ENCODE results near the gene PPP1R37. TPM values are rescaled to one million over a fixed set of nuclear protein-coding genes. Genes with fewer than 3 reads are reported as not detected.

The PPP1R37 gene
- total and polyA plus RNA-seq, 2 donors (not counting 3 experiments of a cell fraction or from before 2014, with no cell fraction given) = 16.2 to 27.1 TPM

DNA sequence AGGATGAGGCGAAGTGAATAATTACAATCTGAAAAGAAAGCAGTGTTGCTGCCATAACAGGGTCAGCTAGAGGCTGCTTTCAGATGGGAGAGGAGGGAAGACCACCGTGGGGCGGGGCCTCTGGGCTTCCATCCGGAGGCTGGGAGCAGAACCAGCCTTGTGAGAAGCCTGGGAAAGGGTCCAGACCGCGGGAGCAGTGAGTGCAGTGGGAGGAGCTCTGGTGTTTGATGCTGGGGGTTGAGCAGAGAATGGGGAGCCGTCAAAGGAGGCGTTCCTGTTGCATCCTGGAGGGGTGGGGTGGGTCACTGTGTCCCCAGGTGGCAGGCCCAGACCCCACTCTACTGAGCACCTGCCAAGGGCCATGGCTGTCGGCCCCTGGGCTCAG is 49.7 kb downstream of the PPP1R37 start:
- CTCF ChIA-PET = interaction anchor here (1.5 kb wide), 1 partner anchor 50 kb away, joined by 4 read pairs; the partner anchor contains the start of gene PPP1R37
- Histone ChIP-seq H3K9me3 (replicated peaks; ENCODE audit: control insufficient read depth, insufficient read depth, low read length) (no peaks in the 10 kb centered on the region), H4K20me1 (replicated peaks; ENCODE audit: control insufficient read depth, extremely low read depth, insufficient read depth, low read length) (no peaks in the 10 kb centered on the region), H3K79me2 (ENCODE audit: control insufficient read depth, insufficient read depth, low read length) (no peaks in the 10 kb centered on the region), H3K27ac (ENCODE audit: insufficient read depth, low read depth, low read length) (no peak overlapping the region), H3K36me3 (ENCODE audit: control insufficient read depth in 2 of 2, extremely low read depth in 1 of 2, insufficient read depth in 2 of 2, low read length in 2 of 2) (peaks cover 2 to 17% of the 10 kb centered on the region in 2 experiments), H3K4me1 (ENCODE audit: control insufficient read depth, extremely low read depth, insufficient read depth, low read length) (no peaks in the 10 kb centered on the region), H3K9ac (replicated peaks; ENCODE audit: extremely low read depth, insufficient read depth, low read length) (no peak overlapping the region), H3K9me1 (replicated peaks; ENCODE audit: control insufficient read depth, extremely low read depth, insufficient read depth, low read length) (no peaks in the 10 kb centered on the region), H3K4me2 (ENCODE audit: insufficient read depth, low read length) (no peak overlapping the region), H3K27me3 (ENCODE audit: control insufficient read depth in 2 of 2, insufficient read depth in 2 of 2, low read length in 2 of 2) (no peaks in the 10 kb centered on the region), H2AFZ (ENCODE audit: low read depth, low read length) (no peak overlapping the region), H3K4me3 (replicated peaks in 1 of 3; ENCODE audit: insufficient read depth in 1 of 3, low read depth in 1 of 3, low read length in 3 of 3) (no peak overlapping the region)
- BruUV-seq (replicated peaks) = no TSS peak
- DNase-seq (ENCODE audit: low read depth, low spot score) (no peak), FAIRE-seq (no peak)
- dilution Hi-C loops (cut with MboI; ENCODE audit: extremely low pct_ligation_motif_present, low sequenced_read_pairs) (no loop called here), intact Hi-C loops (cut with micrococcal nuclease) (no loop called here)
- no peak for TF ChIP-seq POLR2AphosphoS5 (IDR thresholded peaks at IDR 0.05; ENCODE audit: insufficient read depth, low read depth, low read length)
- no peak for TF ChIP-seq GATA2 (IDR thresholded peaks at IDR 0.05; ENCODE audit: insufficient read depth, insufficient read length, low read depth, low read length)
- POLR2A ChIA-PET = no interaction called here

DNA sequence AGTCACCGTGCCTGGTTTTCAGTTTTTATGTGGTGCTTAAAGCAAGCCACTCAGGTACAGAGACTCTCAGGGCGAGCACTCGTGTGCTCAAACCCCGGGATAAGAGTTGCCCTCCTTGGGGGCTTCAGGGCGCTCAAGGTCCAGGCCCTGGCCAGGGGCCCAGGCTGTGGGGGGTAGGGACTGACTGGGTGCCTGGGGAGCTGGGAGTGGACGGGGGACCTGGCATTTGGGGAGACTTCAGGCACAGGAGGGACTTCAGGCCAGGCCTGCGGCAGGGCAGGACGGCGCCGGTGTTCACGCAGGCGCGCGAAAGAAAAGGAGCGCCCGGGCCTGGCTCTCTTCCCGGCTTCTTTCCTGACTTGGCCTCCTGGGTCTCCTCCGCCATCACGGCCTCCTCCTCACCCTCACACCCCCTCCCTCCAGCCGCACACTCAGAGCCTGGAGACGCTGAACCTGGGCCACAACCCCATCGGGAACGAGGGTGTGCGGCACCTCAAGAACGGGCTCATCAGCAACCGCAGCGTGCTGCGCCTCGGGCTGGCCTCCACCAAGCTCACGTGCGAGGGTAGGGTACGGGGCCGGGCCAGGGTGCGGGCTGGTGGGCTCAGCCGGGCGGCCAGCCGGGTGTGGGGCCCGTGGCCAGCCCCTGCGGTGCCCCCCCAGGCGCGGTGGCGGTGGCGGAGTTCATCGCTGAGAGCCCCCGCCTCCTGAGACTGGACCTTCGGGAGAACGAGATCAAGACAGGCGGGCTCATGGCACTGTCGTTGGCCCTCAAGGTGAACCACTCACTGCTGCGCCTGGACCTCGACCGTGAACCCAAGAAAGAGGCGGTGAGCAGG is 51.7 kb downstream of the PPP1R37 start:
- Histone ChIP-seq H3K4me3 (replicated peaks in 1 of 3; ENCODE audit: insufficient read depth in 1 of 3, low read depth in 1 of 3, low read length in 3 of 3) (no peak overlapping the region), H3K27ac (ENCODE audit: insufficient read depth, low read depth, low read length) (no peak overlapping the region), H3K27me3 (ENCODE audit: control insufficient read depth in 2 of 2, insufficient read depth in 2 of 2, low read length in 2 of 2) (no peaks in the 10 kb centered on the region), H2AFZ (ENCODE audit: low read depth, low read length) (no peak overlapping the region), H3K9me1 (replicated peaks; ENCODE audit: control insufficient read depth, extremely low read depth, insufficient read depth, low read length) (no peaks in the 10 kb centered on the region), H3K36me3 (ENCODE audit: control insufficient read depth in 2 of 2, extremely low read depth in 1 of 2, insufficient read depth in 2 of 2, low read length in 2 of 2) (peaks cover 2 to 17% of the 10 kb centered on the region in 2 experiments), H3K4me2 (ENCODE audit: insufficient read depth, low read length) (no peak overlapping the region), H3K9ac (replicated peaks; ENCODE audit: extremely low read depth, insufficient read depth, low read length) (no peak overlapping the region), H3K9me3 (replicated peaks; ENCODE audit: control insufficient read depth, insufficient read depth, low read length) (no peaks in the 10 kb centered on the region), H4K20me1 (replicated peaks; ENCODE audit: control insufficient read depth, extremely low read depth, insufficient read depth, low read length) (no peaks in the 10 kb centered on the region), H3K79me2 (ENCODE audit: control insufficient read depth, insufficient read depth, low read length) (no peaks in the 10 kb centered on the region), H3K4me1 (ENCODE audit: control insufficient read depth, extremely low read depth, insufficient read depth, low read length) (no peaks in the 10 kb centered on the region)
- CTCF ChIA-PET = no interaction called here
- FAIRE-seq (no peak), DNase-seq (ENCODE audit: low read depth, low spot score) (no peak)
- intact Hi-C loops (cut with micrococcal nuclease) (no loop called here), dilution Hi-C loops (cut with MboI; ENCODE audit: extremely low pct_ligation_motif_present, low sequenced_read_pairs) (no loop called here)
- POLR2A ChIA-PET = no interaction called here
- TF ChIP-seq, protein P1, sequence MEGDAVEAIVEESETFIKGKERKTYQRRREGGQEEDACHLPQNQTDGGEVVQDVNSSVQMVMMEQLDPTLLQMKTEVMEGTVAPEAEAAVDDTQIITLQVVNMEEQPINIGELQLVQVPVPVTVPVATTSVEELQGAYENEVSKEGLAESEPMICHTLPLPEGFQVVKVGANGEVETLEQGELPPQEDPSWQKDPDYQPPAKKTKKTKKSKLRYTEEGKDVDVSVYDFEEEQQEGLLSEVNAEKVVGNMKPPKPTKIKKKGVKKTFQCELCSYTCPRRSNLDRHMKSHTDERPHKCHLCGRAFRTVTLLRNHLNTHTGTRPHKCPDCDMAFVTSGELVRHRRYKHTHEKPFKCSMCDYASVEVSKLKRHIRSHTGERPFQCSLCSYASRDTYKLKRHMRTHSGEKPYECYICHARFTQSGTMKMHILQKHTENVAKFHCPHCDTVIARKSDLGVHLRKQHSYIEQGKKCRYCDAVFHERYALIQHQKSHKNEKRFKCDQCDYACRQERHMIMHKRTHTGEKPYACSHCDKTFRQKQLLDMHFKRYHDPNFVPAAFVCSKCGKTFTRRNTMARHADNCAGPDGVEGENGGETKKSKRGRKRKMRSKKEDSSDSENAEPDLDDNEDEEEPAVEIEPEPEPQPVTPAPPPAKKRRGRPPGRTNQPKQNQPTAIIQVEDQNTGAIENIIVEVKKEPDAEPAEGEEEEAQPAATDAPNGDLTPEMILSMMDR (IDR thresholded peaks at IDR 0.05; ENCODE audit: extremely low read depth in 1 of 2, insufficient read depth in 1 of 2, low read depth in 1 of 2, low read length in 2 of 2) = no peak
- TF ChIP-seq POLR2A (IDR thresholded peaks at IDR 0.05; ENCODE audit: low read depth, low read length) = no peak
- TF ChIP-seq FOS (IDR thresholded peaks at IDR 0.05; ENCODE audit: borderline replicate concordance, insufficient read depth, low read length) = no peak
- no peak for TF ChIP-seq POLR2AphosphoS5 (IDR thresholded peaks at IDR 0.05; ENCODE audit: insufficient read depth, low read depth, low read length)
- TF ChIP-seq EZH2 (IDR thresholded peaks at IDR 0.05; ENCODE audit: borderline replicate concordance, low read depth, low read length, severe bottlenecking) = no peak
- TF ChIP-seq, protein P2, sequence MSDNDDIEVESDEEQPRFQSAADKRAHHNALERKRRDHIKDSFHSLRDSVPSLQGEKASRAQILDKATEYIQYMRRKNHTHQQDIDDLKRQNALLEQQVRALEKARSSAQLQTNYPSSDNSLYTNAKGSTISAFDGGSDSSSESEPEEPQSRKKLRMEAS (IDR thresholded peaks at IDR 0.05; ENCODE audit: insufficient read depth, insufficient read length) = no peak
- no peak for TF ChIP-seq MYC (IDR thresholded peaks at IDR 0.05; ENCODE audit: low read depth, low read length)
- no peak for TF ChIP-seq JUN (IDR thresholded peaks at IDR 0.05; ENCODE audit: borderline replicate concordance, insufficient read depth, insufficient read length, low read depth)
- no peak for TF ChIP-seq GATA2 (IDR thresholded peaks at IDR 0.05; ENCODE audit: insufficient read depth, insufficient read length, low read depth, low read length)
- no TSS peak for BruUV-seq (replicated peaks)

Data from endothelial cell of umbilical vein (primary cell).